Bronchial epithelial cell (primary cell): ENCODE results near the gene MCF2L2. TPM values are rescaled to one million over a fixed set of nuclear protein-coding genes. Genes with fewer than 3 reads are reported as not detected.
A peak's percentile ranks its signal among the peaks of the same experiment; 100 is the strongest.

Experiments used
- DNase-seq: peaks from one replicate; pipeline ENCODE4 v3.0.0-alpha.2; 2010; ENCODE audit warnings: low read depth
- FAIRE-seq: peaks from 2 replicates; lab custom pipeline; 2011; peaks lifted over from hg19 to GRCh38; lab: Jason Lieb, UNC
- H3K27me3 ChIP-seq: 2 replicates; pipeline ENCODE4 v1.5.1; 2011; ENCODE audit warnings: low read length; ENCODE audit not compliant: control insufficient read depth, insufficient read depth
- H3K36me3 ChIP-seq: 2 replicates; pipeline ENCODE4 v1.5.1; 2011; ENCODE audit warnings: low read length; ENCODE audit not compliant: control insufficient read depth, insufficient read depth
- H3K4me3 ChIP-seq: 2 replicates; pipeline ENCODE4 v1.5.1; 2011; ENCODE audit warnings: mild to moderate bottlenecking, low read depth, low read length, control low read depth
- total RNA-seq: library from RNA; depleted of rRNA; stranded (reverse); fragments of >200 nt; gene quantifications from 2 replicates; pipeline ENCODE4 v1.2.1, GENCODE V29; 2014
- TF ChIP-seq, protein P1 (sequence below): IDR thresholded peaks from 2 replicates; pipeline ENCODE4 v1.5.1; 2011; ENCODE audit warnings: mild to moderate bottlenecking, moderate library complexity, low read length, control low read depth, inconsistent platforms; ENCODE audit not compliant: insufficient read depth, severe bottlenecking

Gene MCF2L2
- total RNA-seq, 1 donor from 2014 or later, result 0.26 TPM

DNA sequence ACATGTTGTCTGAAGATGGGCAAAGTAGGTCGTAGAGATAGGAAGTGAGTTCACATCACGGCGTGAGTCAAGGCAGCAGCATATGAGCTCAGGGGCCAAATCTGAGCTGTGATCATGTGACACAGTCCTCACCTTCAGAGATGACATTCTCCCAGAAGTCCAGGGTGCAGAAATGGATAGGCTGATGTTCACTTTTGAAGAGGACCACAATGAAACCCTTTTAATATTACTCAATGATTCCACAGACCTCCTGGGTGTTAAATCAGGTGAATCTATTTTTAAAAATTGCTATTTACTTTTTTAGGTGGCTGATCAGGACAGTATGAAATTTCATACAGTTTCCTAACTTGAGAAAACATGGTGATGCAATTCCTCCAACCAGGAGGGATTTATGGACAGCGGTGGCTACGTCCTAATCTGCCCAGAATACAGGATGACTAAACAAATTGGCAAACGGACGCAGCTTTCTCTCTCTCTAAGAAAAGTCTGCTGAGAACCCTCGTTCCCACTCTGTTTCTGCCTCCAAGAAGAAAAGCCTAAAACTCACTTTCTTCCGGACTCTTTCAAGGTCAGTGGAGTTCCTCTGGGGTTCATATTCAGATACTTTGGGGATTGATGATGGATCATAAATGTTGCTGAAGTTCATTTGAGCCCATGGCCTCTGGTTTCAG lies 141.0 kb downstream of the MCF2L2 start:
- TF ChIP-seq, protein P1, sequence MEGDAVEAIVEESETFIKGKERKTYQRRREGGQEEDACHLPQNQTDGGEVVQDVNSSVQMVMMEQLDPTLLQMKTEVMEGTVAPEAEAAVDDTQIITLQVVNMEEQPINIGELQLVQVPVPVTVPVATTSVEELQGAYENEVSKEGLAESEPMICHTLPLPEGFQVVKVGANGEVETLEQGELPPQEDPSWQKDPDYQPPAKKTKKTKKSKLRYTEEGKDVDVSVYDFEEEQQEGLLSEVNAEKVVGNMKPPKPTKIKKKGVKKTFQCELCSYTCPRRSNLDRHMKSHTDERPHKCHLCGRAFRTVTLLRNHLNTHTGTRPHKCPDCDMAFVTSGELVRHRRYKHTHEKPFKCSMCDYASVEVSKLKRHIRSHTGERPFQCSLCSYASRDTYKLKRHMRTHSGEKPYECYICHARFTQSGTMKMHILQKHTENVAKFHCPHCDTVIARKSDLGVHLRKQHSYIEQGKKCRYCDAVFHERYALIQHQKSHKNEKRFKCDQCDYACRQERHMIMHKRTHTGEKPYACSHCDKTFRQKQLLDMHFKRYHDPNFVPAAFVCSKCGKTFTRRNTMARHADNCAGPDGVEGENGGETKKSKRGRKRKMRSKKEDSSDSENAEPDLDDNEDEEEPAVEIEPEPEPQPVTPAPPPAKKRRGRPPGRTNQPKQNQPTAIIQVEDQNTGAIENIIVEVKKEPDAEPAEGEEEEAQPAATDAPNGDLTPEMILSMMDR, result no peak
- Histone ChIP-seq H3K36me3 (peaks cover 2% of the 10 kb centered on the region), H3K27me3 (no peaks in the 10 kb centered on the region), H3K4me3 (peak overlapping the region; percentile 48)
- DNase-seq, result peak; percentile 96
- peak; percentile 55 for FAIRE-seq

- Histone ChIP-seq H3K36me3 (peaks cover 2% of the 10 kb centered on the region), H3K27me3 (no peaks in the 10 kb centered on the region), H3K4me3 (no peak overlapping the region)
- FAIRE-seq, result peak; percentile 62
- TF ChIP-seq, protein P1, result no peak
- peak; percentile 99 for DNase-seq
Measured at GRCh38 chr3:183285828-183286457, 142.5 kb downstream of the MCF2L2 start.

DNA sequence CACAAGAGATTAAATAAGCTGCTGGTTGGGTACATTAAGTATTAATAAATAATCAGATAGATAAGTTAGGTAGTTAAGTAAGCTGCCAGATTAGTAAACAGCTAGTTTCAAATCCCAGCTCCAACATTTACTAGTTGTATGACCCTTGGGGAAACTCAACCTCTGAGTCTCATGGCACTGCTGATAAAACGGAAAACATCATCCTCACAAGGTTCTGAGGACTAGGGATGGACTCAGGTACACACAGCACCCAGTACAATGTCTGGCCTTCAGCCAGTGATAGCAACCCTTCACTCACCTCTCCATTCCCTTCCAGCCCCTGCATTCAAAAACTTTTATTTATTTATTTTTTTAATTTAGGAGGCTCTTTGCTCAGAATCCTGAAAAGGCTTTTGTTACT lies 143.1 kb downstream of the MCF2L2 start:
- DNase-seq (no peak), FAIRE-seq (no peak)
- Histone ChIP-seq H3K27me3 (no peaks in the 10 kb centered on the region), H3K36me3 (peaks cover 2% of the 10 kb centered on the region), H3K4me3 (no peak overlapping the region)
- TF ChIP-seq, protein P1, result no peak

- TF ChIP-seq, protein P1, result no peak
- no peak for FAIRE-seq
- no peaks in the 10 kb centered on the region for H3K27me3 ChIP-seq
- DNase-seq, result no peak
- H3K36me3 ChIP-seq, result no peaks in the 10 kb centered on the region
- no peak overlapping the region for H3K4me3 ChIP-seq
Measured at GRCh38 chr3:183284570-183284969, 143.8 kb downstream of the MCF2L2 start.

DNA sequence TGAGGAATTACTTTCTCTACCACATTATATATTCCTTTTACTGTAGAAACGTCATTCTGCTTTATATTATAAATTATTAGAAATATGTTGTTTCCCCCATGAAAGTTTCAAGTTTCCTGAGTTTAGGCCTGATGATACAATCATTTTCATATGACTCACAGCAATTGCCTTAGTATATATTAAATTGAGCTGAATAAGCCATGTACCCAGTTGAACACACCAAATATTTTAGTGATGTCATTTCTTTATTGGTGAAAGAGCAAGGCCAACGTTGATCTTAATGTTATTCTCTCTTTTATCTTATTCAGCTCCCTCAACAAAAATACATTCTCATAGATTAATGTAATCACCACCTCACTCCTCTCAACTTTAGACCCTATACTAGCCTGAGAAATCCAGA lies 144.5 kb downstream of the MCF2L2 start:
- FAIRE-seq (no peak), DNase-seq (peak; percentile 67)
- TF ChIP-seq, protein P1, result no peak

More for the DNA sequence above, 144.5 kb downstream of the MCF2L2 start:
- Histone ChIP-seq H3K27me3 (no peaks in the 10 kb centered on the region), H3K36me3 (no peaks in the 10 kb centered on the region), H3K4me3 (no peak overlapping the region)
